CD4-positive, alpha-beta T cell treated with Interleukin-2 at 100 ng/mL for 4 hours (primary cell): ENCODE results near the gene HRAS.
A peak's percentile ranks its signal among the peaks of the same experiment; 100 is the strongest.

Source experiments
- DNase-seq: peaks from one replicate; pipeline ENCODE4 v3.0.0-alpha.2; 2020; ENCODE audit warnings: low spot score

Gene HRAS

GRCh38 chr11:507727-508515, 27.5 kb downstream of the HRAS start:
- DNase-seq, result no peak

GRCh38 chr11:506995-507726, 28.2 kb downstream of the HRAS start, which contains the start of gene RNH1:
TSS of gene RNH1 (minus strand) at chr11:507242. CDS start at chr11:502162, 5,080 bp downstream.
- peak; percentile 98 for DNase-seq

- peak; percentile 96 for DNase-seq
Observed at GRCh38 chr11:506238-506994, 29.0 kb downstream of the HRAS start.

GRCh38 chr11:504994-505344, 30.4 kb downstream of the HRAS start:
- no peak for DNase-seq

GRCh38 chr11:504053-504993, 31.1 kb downstream of the HRAS start:
- DNase-seq, result no peak

GRCh38 chr11:503179-503981, 32.0 kb downstream of the HRAS start:
- peak; percentile 3 for DNase-seq

GRCh38 chr11:502288-503178, 32.8 kb downstream of the HRAS start:
- DNase-seq, result no peak

GRCh38 chr11:501683-502287, 33.6 kb downstream of the HRAS start:
- DNase-seq, result no peak

- DNase-seq, result no peak
Observed at GRCh38 chr11:501001-501682, 34.2 kb downstream of the HRAS start.

- no peak for DNase-seq
Observed at GRCh38 chr11:499201-500076, 35.9 kb downstream of the HRAS start.

GRCh38 chr11:498297-499181, 36.8 kb downstream of the HRAS start:
- no peak for DNase-seq

GRCh38 chr11:497565-498296, 37.6 kb downstream of the HRAS start:
- DNase-seq, result no peak

GRCh38 chr11:496834-497564, 38.4 kb downstream of the HRAS start:
- DNase-seq, result no peak

GRCh38 chr11:495537-495931, 39.8 kb downstream of the HRAS start:
- DNase-seq, result no peak
